ENCODE data around the gene PSMA3.
"Not testable (repeated sequence)": the region's sequence is repeated elsewhere in the genome, so short reads cannot be mapped to it uniquely, and the experiment has no call there.

Gene PSMA3

GRCh38 chr14:58244556-58245387 lies at the start of gene PSMA3:
Gene PSMA3 (plus strand): TSS chr14:58244843. CDS start chr14:58244921, 78 bp downstream.
- peak; percentile 96 for DNase-seq

- DNase-seq, result no peak
Measured at GRCh38 chr14:58196198-58196597, 48.4 kb upstream of the PSMA3 start.

GRCh38 chr14:58198086-58198485 lies 46.6 kb upstream of the PSMA3 start:
- DNase-seq, result no peak

GRCh38 chr14:58199726-58200479 lies 44.7 kb upstream of the PSMA3 start, which contains the start of gene ACTR10:
Gene ACTR10 (plus strand): TSS chr14:58200149. CDS start chr14:58200218, 69 bp downstream.
- peak; percentile 79 for DNase-seq

GRCh38 chr14:58200480-58200841 lies 44.2 kb upstream of the PSMA3 start:
- no peak for DNase-seq

GRCh38 chr14:58200846-58201245 lies 43.8 kb upstream of the PSMA3 start:
- DNase-seq, result no peak

- no peak for DNase-seq
Measured at GRCh38 chr14:58213176-58213575, 31.5 kb upstream of the PSMA3 start.

- DNase-seq, result no peak
Measured at GRCh38 chr14:58215191-58215914, 29.3 kb upstream of the PSMA3 start.

- DNase-seq, result no peak
Measured at GRCh38 chr14:58216544-58216943, 28.1 kb upstream of the PSMA3 start.

GRCh38 chr14:58227096-58227819 lies 17.4 kb upstream of the PSMA3 start:
- DNase-seq, result no peak

GRCh38 chr14:58238252-58239243 lies 6.1 kb upstream of the PSMA3 start:
- DNase-seq, result no peak

- DNase-seq, result no peak
Measured at GRCh38 chr14:58239244-58240195, 5.1 kb upstream of the PSMA3 start.

- DNase-seq, result no peak
Measured at GRCh38 chr14:58243790-58244555, 670 bp upstream of the PSMA3 start.

- DNase-seq, result no peak
Measured at GRCh38 chr14:58245562-58245961, 919 bp downstream of the PSMA3 start.

GRCh38 chr14:58249611-58250010 lies 5.0 kb downstream of the PSMA3 start:
- no peak for DNase-seq

- DNase-seq, result no peak
Measured at GRCh38 chr14:58258156-58258555, 13.5 kb downstream of the PSMA3 start.

- not testable (repeated sequence) for DNase-seq
Measured at GRCh38 chr14:58262005-58262404, 17.4 kb downstream of the PSMA3 start.

GRCh38 chr14:58265401-58265800 lies 20.8 kb downstream of the PSMA3 start:
- DNase-seq, result no peak

- no peak for DNase-seq
Measured at GRCh38 chr14:58270628-58271027, 26.0 kb downstream of the PSMA3 start.
